Coronary artery (tissue), 2 donors: ENCODE results near the gene ZNF438.

Experiments
- DNase-seq: peaks from one replicate; pipeline ENCODE4 v3.0.0-alpha.2; 2017; ENCODE audit warnings: low spot score
- H3K27ac ChIP-seq, 2 donors: fragments of 200-600 bp; sonication (generic); one replicate each; pipeline ENCODE4 v1.5.1; 2016 to 2019
- H3K4me3 ChIP-seq: fragments of 200-600 bp; sonication (generic); 2 replicates; pipeline ENCODE4 v1.5.1; 2016; ENCODE audit warnings: mild to moderate bottlenecking, moderate library complexity
- TF ChIP-seq, protein P1 (sequence below): fragments of 200-600 bp; sonication (generic); IDR thresholded peaks from one replicate; pipeline ENCODE4 v1.5.1; 2019; ENCODE audit warnings: antibody characterized with exemption

Gene ZNF438

DNA sequence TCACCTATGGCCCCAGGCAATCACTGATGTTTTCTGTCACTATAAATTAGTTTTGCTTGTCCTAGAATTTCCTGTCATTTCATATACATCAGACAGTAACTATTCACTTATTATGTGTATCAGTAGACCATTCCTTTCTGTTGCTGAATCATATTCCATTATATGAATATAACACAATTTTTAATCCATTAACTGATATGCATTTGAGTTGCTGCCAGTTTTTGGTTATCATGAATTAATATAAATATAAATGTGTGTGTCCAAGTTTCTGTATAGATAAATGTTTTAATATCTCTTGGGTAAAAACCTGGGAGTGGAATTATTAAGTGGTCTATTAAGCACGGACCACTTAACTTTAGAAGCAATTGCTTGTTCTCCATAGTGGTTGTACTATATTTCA is 143.8 kb downstream of the ZNF438 start:
- TF ChIP-seq, protein P1, sequence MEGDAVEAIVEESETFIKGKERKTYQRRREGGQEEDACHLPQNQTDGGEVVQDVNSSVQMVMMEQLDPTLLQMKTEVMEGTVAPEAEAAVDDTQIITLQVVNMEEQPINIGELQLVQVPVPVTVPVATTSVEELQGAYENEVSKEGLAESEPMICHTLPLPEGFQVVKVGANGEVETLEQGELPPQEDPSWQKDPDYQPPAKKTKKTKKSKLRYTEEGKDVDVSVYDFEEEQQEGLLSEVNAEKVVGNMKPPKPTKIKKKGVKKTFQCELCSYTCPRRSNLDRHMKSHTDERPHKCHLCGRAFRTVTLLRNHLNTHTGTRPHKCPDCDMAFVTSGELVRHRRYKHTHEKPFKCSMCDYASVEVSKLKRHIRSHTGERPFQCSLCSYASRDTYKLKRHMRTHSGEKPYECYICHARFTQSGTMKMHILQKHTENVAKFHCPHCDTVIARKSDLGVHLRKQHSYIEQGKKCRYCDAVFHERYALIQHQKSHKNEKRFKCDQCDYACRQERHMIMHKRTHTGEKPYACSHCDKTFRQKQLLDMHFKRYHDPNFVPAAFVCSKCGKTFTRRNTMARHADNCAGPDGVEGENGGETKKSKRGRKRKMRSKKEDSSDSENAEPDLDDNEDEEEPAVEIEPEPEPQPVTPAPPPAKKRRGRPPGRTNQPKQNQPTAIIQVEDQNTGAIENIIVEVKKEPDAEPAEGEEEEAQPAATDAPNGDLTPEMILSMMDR, result no peak
- DNase-seq, result no peak
- no peak overlapping the region for H3K4me3 ChIP-seq
- no peak overlapping the region for H3K27ac ChIP-seq

DNA sequence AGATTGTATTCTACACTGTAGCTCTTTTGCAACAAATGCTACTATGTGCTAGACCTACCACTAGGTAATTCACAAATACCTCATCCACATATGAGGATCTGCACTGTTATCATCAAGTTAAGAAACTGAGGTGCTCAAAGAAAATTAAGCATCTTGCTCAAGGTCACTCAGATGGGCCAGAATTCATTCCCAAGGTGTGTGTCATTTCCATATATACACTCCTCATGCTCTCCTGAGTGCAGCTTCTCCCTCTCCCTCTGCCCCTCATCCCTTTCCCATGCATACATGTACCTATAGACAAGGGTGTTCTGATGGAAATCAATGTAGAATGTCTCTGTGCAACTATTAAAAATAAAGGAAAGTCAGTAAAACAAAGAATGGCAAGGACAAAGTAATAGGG is 146.2 kb downstream of the ZNF438 start:
- TF ChIP-seq, protein P1, result no peak
- no peak overlapping the region for H3K4me3 ChIP-seq
- DNase-seq, result no peak

DNA sequence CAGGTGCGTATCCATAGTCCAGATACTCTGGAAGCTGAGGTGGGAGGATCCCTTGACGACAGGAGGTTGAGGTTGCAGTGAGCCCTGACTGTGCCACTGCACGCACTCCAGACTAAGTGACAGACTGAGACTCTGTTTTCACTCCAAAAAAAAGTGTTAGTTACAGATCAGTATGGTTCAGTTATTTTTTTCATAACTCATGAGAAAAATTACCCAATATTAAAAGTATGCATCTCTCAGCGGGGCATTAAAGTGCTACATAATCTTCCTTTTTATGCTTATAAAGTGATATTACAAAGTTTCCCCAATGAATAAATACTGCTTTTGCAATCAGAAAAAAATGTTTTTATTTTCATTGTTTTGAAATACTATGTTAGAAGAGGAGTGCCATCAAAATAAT is 147.9 kb downstream of the ZNF438 start:
- TF ChIP-seq, protein P1, result no peak
- H3K4me3 ChIP-seq, result no peak overlapping the region
- H3K27ac ChIP-seq, result no peak overlapping the region
- no peak for DNase-seq

More for the DNA sequence above, 146.2 kb downstream of the ZNF438 start:
- no peak overlapping the region for H3K27ac ChIP-seq

DNA sequence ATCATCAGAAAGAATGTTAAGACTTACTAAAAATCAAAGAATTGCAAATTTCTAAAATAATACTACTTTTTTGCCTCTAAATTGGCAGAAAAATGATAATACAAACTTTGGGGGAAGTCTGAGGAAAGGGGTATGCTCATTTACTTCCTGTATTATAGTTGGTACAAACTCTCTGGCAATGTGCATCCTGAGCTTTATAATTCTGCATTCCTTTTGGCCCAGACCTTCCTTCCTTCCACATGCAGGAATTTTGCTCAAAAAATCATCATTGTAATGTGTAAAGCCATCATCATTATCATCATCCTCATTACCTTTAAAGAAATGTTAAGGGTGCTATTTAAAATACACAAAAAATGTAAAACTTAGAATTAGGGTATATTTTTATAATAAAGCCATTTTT is 148.5 kb downstream of the ZNF438 start:
- TF ChIP-seq, protein P1, result no peak
- no peak overlapping the region for H3K27ac ChIP-seq
- DNase-seq, result no peak
- H3K4me3 ChIP-seq, result no peak overlapping the region

DNA sequence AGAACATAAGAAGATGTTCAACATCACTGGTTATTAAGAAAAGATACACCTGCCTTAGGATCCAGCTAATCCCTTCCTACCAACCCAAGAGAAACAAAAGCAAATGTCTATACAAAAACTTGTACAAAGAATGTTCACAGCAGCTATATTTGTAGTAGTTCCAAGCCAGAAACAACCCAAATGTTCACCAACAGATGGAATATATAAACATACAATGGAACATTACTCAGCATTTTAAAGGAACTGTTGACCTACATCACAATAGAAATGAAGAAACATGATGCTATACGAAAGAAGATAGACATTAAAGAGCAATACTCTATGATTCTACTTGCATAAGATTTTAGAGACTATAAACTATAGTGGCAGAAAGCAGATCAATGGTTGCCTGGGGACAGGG is 149.4 kb downstream of the ZNF438 start:
- Histone ChIP-seq H3K4me3 (no peak overlapping the region), H3K27ac (no peak overlapping the region)
- DNase-seq, result no peak
- TF ChIP-seq, protein P1, result no peak

DNA sequence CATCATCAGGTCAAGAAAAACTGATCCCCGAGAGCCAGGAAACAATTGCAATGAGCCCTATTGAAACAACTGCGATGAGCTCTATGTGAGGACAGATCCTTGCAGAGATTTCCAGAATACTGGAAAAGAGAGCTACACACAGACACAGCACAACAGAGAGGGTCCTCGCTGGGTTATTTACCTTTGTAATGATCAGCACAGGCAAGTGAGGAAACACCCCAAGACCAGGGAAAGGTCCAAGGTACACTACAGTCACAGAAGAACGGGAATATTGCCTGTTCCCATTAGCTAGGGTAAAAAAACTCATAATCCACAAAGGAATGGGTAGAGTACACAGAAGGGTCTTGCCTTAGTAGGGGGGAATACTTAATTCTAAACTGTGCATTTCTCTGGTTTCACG is 152.7 kb downstream of the ZNF438 start:
- no peak overlapping the region for H3K4me3 ChIP-seq

DNA sequence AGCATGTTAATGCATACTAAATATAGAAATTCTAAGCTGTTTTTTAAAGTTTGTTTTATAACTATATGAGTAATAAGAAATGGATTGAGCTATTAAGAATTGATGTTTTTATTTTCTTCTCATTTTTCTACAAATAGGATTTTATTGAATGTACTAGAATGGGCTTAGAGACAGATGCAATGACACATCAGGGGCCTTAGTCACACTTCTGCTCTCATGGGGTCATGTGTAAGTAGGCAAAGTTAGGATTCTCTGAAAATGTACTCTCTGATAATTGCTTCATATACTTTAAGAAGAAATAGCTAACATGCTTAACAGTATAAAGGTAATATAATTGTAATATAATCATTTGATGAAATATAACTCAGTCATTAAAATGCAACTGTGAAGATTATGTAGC is 154.6 kb downstream of the ZNF438 start:
- Histone ChIP-seq H3K4me3 (no peak overlapping the region), H3K27ac (no peak overlapping the region)
- TF ChIP-seq, protein P1, result no peak
- DNase-seq, result no peak

More for the DNA sequence above, 152.7 kb downstream of the ZNF438 start:
- TF ChIP-seq, protein P1, result no peak
- DNase-seq, result no peak
- no peak overlapping the region for H3K27ac ChIP-seq
